ENCODE measurements around the gene SPSB2.

The SPSB2 gene

DNA sequence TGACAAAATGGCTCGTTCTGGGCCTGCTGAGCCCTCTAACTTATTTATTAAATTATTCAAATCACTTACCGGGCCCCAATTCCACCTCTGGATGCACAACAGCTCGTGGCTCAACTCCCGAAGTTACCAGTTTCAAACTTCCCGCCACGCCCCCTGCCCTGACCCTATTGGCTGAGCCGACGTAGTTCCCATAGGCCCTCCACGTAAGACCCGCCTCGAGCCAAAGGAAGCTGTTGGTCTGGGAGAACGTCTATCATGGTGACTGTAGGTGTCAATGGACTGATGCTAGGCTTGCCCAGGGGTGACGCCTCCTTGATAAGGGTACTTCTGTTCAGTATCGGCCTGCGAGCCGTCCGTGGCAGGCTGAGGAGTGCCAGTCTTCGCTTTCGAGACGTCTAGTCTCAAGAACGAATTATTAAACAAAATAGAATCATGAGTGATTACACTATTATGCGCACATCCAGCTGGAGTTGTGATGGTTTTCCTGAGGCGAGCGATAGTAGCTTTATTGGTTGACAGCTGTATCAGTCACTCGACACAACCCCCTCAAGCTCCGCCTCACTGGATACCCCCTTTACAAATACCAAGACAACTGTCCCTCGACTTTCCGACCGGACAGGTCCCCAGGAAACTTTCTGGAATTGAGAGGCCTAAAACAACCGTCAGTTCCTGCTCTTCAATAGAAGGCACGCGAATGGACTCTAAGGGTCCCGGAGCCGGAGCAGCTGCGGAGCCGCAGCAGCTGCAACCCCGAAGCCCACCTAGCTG is 21.8 kb downstream of the SPSB2 start, which contains the start of gene CDCA3:
TSS of gene CDCA3 (minus strand) at position 134 of the 768 bp plus-strand sequence. CDS start 334 bp downstream, outside the sequence.
- peak; percentile 98 for DNase-seq (ENCODE audit: low spot score)

DNA sequence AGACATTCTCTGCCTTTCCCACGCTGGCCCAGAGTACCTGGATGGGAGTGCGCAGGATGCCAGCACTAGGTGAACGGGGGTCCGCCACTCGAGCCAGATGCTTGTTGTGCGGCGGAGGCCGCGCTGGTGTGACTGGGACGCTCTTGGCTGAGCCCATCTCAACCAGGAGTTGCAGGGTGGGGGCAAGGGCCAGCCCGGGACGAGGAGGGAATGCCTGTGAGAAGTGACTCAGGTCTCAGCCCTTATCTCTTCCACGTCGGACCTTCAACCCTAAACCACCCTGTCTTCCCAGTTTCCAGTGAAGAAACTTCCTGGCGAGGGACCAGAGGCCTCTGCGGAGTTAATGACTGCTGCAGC is 22.3 kb downstream of the SPSB2 start:
- no peak for DNase-seq (ENCODE audit: low spot score)

DNA sequence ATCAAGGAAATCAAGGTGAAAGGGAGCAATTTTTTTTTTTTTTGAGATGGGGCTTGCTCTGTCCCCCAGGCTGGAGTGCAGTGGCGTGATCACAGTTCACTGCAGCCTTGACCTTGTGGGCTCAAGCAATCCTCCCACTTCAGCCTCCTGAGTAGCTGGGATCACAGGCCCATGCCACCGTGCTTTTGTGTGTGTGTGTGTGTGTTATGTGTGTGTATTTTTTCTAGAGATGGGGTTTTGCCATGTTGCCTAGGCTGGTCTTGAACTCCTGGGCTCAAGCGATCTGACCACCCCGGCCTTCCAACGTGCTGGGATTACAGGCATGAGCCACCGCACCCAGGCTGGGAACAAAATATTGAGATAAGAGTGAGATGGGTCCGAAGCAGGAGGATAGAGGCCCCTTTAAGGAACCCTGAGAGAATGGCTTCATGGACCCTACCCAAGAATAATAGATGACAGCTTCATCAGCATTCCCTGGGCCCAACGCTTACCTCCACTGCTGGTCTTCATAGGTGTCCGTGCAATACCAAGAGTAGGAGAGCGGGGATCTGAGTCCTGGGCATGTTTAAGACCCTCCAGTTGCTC is 23.0 kb downstream of the SPSB2 start:
- no peak for DNase-seq (ENCODE audit: low spot score)

DNA sequence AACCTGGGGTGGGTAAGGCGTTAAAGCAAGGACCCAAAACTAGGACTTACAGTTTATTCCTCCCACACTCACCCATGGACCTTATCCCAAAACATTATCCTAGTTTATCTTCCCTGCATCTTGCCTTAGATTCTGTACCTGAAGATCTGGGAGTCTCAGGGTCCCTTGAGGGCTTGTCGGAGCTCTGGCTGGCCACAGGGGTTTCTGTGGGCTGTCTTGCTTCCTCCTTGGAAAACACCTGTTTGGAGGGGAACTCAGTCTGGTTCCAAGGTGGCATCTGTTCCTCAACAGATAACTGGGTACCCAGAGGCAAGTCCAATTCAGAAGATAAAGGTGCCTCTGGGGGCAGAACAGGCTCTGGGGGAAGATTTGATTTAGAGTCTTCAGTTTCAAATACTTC is 23.7 kb downstream of the SPSB2 start:
- no peak for DNase-seq (ENCODE audit: low spot score)

DNA sequence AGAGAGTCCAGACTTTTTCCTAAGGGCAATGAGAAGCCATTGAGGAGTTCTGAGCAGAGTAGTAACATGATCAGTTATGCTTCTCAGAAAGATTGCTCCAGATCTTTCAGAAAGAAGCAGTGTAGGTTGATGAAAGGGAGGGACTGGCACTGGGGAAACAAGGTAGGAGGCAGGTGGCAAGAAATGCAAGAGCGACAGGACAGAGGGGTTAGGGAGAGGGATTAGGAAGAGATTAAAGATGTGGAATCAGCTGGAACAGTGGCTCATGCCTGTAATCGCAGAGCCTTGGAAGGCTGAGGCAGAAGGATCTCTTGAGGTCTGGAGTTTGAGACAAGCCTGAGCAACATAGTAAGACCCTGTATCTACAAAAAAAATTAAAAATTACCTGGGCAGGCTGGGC is 25.4 kb downstream of the SPSB2 start:
- DNase-seq (ENCODE audit: low spot score) = no peak

DNA sequence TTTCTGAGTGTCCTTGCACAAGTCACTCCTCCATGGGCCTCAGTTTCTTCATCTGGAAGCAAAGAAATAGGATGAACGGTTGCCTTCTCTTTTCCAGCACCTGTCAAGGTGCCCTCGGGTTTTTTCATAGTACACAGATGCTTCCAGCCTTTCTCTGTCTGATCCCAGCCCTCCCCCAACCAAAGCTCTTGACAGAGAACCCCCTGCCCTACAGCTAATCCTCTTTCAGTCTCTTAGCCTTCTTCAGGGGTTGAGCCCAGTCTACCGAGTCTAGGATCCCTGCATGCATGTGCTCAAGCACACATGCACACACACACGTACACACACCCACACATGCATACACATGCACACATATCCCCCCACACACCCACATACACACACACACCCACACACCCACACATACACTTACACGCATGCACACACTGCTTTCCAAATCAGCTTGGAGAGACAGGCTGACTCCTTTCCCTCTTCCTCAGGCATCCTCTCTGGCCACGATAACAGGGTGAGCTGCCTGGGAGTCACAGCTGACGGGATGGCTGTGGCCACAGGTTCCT is 26.7 kb downstream of the SPSB2 start:
- no peak for DNase-seq (ENCODE audit: low spot score)

DNA sequence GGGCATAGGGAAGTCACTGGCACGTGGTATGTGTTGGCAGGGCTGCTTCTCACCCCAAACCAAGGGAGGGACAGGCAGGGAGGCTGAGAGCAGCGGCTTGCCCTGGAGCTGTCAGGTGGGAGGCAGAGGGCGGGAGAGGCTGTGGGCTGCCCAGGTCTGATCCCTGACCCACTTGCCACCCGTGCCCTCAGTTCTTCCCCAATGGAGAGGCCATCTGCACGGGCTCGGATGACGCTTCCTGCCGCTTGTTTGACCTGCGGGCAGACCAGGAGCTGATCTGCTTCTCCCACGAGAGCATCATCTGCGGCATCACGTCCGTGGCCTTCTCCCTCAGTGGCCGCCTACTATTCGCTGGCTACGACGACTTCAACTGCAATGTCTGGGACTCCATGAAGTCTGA is 27.7 kb downstream of the SPSB2 start:
- DNase-seq (ENCODE audit: low spot score) = no peak

DNA sequence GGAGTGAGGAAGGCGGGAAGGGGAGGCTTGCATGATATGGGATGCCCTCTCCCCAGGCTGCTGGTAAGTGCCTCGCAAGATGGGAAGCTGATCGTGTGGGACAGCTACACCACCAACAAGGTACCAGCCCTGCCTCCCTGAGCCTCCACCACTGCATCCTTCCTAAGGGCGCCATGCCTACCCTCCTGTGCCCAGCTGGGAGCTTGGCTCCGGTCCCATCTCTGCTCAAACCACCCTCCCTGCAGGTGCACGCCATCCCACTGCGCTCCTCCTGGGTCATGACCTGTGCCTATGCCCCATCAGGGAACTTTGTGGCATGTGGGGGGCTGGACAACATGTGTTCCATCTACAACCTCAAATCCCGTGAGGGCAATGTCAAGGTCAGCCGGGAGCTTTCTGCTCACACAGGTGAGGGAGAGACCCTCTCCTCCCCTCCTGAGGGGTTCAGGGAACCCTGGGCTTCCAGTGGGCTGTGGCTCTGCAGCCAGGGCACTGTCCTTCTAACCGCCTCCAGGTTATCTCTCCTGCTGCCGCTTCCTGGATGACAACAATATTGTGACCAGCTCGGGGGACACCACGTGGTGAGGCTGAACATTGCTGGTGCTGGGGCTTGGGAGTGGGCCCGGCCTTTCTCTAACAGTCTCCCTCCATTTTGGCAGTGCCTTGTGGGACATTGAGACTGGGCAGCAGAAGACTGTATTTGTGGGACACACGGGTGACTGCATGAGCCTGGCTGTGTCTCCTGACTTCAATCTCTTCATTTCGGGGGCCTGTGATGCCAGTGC is 29.8 kb downstream of the SPSB2 start:
- DNase-seq (ENCODE audit: low spot score) = no peak

DNA sequence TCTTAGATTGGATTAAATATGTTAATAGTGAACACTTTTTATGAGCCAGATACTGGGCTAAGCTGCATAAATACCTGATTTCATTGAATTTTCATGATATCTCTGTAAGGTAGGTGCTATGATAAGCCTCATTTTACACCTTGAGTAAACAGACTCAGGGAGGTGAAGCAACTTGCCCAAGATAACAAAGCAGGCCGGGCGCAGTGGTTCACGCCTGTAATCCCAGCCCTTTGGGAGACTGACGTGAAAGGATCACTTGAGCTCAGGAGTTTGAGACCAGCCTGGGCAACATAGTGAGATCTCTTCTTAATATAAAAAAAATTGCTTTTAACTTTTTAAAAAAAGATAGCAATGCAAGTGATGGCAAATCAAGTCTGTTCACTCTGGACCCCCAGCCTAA is 31.0 kb downstream of the SPSB2 start:
- DNase-seq (ENCODE audit: low spot score) = no peak

DNA sequence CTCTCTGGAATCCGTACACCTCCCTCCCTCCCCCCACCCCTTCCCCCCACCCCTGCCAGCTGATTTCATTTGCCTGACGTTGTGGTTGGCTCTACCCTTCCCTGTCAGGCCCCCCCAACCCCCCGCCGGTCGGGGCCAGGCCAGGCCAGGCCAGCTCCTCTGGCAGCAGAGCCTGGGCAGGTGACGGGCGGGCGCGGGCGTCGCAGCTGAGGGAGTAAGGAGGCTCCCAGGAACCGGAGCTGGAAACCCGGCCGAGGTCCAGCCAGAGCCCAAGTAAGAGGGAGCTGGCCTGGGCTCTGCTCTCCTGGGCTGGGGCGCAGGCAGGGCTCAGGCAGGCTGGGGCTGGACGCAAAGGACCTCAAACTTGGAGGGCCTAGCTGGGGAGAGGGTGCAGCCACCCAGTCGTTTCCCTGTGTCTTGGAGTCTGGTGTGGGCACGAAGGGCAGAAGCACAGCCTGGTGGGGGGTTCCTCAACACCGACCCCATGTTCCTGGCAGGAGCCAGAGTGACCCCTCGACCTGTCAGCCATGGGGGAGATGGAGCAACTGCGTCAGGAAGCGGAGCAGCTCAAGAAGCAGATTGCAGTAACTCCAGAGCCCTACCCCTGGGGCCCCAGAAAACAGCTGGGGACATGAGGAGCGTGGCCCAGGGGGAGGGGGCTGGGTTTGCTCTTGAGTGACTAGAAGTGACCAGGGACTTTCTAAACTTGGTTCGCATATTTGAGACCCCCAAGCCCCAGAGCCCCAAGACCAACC is 32.2 kb downstream of the SPSB2 start, which contains the start of gene GNB3:
TSS of gene GNB3 (plus strand) at position 165 of the 755 bp plus-strand sequence. CDS start at position 528, 363 bp downstream.
- DNase-seq (ENCODE audit: low spot score) = no peak

DNA sequence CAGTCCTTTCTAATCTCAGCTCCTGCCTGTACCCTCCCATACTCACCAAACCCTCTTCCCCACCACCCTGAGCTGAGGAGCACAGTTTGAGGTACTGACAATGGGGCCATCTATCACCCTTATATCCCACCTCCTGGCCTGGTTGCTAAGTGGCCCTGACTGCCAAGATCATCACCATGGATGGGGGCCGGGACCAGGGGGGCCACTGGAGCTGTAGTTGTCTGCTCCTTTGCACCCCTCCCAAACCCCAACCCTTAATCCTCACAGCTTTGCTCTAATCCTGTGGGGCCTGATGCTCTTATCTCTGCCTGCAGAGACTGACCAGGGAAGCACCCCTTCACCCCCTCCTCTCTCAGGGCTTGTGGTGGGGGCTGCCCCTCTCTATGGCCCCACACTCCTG is 32.8 kb downstream of the SPSB2 start:
- DNase-seq (ENCODE audit: low spot score) = no peak

DNA sequence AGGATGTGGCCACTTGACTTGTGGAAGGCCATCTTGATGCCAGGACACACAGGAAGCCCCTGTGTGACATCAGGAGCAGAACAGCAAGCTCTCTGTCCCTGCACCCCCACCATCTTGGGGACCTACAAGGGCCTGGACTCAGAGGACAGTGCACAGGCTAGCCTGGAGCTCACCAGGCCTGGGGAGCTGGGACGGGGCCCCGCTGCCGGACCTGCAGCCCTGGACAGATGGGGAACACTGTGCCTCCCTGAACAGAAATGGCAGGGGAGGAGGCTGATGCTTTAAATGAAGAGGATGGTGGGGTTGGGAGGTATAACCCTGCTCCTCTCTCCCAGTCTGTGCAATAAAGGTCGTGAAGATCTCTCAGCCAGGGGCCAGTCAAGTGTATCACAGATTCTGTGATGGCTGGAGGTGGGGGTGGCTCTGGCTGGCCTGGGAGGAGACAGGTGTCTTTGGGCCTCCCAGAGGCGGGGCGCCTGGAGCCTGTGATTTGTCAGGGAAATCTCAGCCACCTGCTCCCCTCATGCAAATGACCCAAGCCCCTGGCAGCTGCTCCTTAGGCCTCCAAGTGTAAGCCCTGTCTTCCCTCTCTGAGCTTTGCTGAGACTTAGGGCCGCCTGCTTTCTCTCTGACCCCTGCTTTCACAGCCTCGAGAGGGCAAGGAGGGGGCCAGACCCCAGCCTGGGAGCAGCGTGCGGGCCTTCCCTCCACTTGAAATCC is 33.5 kb downstream of the SPSB2 start:
- DNase-seq (ENCODE audit: low spot score) = no peak

DNA sequence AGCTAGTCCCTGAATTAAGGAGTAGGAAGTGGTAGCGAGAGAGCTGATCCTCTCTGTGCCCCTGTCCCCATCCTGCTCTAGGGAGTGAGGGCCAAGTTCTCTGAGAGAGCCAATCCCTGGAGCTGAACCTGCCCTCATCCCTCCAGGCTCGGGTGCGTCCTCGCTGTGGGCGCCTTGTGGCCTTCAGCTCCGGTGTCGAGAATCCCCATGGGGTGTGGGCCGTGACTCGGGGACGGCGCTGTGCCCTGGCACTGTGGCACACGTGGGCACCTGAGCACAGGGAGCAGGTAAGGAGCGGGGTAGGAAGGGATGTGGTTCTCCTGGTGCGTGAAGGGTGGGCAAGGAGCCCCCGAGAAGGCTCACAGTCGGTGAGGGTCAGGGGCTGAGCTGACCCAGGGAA is 34.2 kb downstream of the SPSB2 start:
- DNase-seq (ENCODE audit: low spot score) = no peak

DNA sequence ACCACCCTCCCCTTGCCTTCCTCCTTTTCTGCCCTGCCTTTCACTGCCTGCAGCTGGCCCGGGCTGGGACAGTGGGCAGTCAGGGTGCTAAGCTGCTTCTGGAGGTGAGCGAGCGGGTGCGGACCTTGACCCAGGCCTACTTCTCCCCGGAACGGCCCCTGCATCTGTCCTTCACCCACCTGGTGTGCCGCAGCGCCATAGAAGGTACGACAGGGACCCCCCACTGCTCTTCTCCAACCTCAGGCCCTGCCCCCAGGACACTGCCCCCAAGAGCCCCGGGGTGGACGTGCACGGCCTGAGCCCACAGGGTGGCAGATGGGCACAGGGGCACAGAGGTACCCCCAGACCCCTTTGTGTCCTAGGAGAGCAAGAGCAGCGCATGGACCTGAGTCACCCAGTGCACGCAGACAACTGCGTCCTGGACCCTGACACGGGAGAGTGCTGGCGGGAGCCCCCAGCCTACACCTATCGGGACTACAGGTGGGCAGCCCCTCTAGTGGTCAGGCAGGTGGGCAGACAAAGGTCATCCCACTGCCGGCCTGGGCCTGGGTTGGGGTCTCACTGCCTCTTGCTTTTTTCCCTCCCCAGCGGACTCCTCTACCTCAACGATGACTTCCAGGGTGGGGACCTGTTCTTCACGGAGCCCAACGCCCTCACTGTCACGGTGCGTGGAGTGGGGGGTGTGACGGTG is 35.6 kb downstream of the SPSB2 start:
- DNase-seq (ENCODE audit: low spot score) = no peak

DNA sequence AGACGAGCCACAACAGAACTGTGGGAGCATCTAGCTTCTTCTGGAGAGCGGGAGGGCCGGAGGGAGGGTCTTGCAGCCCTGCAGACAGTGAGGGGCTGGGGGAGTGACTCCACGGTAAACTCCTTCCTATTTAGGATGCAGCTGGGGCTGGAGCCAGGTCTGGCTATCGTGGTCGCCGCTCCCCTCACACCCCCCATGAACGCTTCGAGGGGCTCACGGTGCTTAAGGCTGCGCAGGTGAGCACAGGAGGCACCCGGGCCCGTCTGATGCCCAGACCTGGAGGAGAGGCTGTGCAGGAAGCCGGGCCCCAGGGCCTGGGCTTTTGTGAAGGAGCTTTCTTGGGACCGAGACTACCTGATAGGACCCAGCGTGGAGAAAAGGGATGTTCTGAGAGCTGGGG is 36.3 kb downstream of the SPSB2 start:
- no peak for DNase-seq (ENCODE audit: low spot score)

DNA sequence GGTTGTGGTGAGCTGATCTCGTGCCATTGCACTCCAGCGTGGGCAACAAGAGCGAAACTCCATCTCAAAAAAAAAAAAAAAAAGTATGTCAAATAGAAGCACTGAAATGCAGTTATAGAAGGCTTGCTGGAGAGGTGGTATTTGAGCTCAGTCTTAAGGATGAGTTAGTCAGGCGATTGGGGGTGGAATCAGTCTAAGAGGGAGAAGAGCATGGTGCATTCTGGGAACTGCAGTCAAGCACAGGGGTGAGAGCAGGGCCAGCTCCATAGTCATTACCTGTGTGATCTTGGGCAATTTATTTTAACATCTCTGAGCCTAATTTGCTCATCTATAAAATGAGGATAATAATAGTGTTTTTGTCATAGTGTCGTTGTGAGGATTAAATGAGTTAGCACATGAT is 38.2 kb downstream of the SPSB2 start:
- peak; percentile 78 for DNase-seq (ENCODE audit: low spot score)

DNA sequence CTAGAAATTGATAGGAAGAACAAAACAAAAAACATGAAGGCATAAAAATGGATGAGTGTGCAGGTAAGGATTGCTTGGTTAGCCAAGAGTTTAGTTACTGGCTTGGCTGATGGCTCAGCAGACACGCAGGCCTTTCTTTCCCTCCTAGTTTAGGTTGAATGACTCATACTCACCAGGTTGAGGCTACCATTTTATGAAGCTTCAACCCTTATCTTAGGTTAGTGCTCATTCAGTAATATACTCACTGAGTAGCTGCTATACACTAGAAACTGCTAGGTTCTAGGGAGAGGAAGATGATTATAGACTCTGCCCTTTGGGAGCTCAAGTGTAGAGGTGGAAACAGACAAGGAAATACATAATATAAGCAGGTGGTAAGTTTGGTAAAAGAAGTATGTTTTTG is 38.8 kb downstream of the SPSB2 start:
- DNase-seq (ENCODE audit: low spot score) = no peak

DNA sequence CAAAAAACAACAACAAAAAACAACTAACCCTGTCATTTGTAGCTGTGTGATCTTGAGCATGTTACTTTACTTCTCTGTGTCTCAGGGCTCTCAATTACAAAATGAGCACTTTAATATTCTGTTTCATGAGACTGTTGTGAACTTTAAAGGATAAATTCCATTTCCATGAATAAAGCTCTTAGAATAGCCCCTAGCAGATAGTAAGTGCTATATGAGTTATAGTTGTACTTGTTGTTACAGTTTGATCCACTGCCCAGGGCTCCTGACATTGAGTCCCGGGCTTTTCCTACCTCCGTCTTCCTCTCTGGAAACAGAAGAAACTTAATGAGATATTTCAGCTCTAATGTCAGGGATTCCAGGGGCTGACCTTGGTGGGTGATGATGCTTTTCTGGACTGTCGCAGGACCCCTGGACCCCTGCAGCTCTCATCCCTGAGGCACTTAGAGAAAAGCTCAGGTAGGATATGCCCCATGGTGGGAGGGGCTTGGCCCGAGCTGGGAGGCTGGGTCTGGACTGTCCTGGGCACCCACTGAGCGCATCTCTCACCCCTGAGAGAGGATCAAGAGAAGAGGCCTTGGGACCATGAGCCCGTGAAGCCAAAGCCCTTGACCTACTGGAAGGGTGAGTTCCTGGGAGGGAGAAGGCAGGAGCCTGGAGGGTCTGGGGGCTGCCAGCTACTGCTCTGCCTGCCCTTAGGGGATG is 39.8 kb downstream of the SPSB2 start:
- DNase-seq (ENCODE audit: low spot score) = no peak

DNA sequence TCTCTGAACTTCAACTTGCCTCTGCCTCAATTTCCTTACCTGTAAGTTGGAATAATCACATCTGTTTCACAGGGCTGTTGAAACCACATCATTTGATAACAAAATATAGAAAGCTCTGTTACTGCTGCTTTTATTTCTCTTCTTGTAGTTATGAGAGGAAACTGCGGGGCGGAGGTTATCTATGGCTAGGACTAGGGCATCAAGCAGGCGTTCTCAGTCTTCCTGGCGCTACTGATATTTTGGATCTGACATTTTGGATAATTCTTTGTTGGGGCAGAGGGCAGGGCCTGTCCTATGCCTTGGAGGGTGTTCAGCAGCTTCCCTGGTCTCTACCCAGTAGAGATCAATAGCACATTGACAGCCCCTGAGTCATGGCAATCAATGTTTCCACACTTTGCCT is 41.0 kb downstream of the SPSB2 start:
- no peak for DNase-seq (ENCODE audit: low spot score)

DNA sequence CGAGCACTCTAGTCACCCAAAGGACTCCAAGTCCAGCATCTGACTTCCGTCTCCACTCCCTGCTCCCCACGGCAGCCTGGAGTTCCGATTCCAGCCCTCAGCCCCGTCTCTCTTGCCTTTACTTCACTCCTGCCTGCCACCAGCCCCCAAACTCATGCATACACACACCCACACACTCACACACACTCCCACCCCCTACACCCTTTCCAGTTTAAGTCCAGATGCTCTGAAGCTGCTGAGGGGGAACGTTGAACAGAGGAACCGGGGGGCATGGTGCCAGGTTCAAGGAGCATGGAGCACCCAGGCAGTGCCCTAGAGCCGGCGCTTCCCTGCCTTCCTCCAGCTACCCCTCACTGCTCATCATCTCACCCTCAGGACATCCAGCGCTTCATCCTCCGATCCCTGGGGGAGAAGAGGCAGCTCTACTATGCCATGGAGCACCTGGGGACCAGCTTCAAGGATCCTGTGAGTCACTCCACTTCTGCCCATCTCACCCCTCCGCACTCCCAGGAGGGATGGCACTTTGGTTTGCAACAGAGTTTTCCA is 41.6 kb downstream of the SPSB2 start:
- no peak for DNase-seq (ENCODE audit: low spot score)
